Activated CD4-positive, alpha-beta T cell treated with anti-CD3 and anti-CD28 coated beads for 24 hours (primary cell): ENCODE data around the gene WFDC5.
"Not testable (repeated sequence)": the region's sequence is repeated elsewhere in the genome, so short reads cannot be mapped to it uniquely, and the experiment has no call there.

Source experiments
- DNase-seq, 2 donors: peaks; one replicate each; pipeline ENCODE4 v3.0.0-alpha.2; 2020; ENCODE audit warnings: low read depth in 2 of 2

Gene WFDC5

GRCh38 chr20:45088247-45088646 lies 26.7 kb downstream of the WFDC5 start:
- no peak for DNase-seq

- no peak for DNase-seq
Observed at GRCh38 chr20:45087814-45088213, 27.2 kb downstream of the WFDC5 start.

- no peak for DNase-seq
Observed at GRCh38 chr20:45087097-45087790, 27.7 kb downstream of the WFDC5 start.

GRCh38 chr20:45085867-45086266 lies 29.1 kb downstream of the WFDC5 start:
- DNase-seq = no peak

- no peak for DNase-seq
Observed at GRCh38 chr20:45085289-45085688, 29.7 kb downstream of the WFDC5 start.

GRCh38 chr20:45083127-45083526 lies 31.8 kb downstream of the WFDC5 start:
- DNase-seq = no peak

- DNase-seq = no peak
Observed at GRCh38 chr20:45082468-45082867, 32.5 kb downstream of the WFDC5 start.

GRCh38 chr20:45080867-45081624 lies 33.9 kb downstream of the WFDC5 start:
- DNase-seq = no peak

GRCh38 chr20:45077559-45077958 lies 37.4 kb downstream of the WFDC5 start:
- DNase-seq = no peak

- DNase-seq = no peak
Observed at GRCh38 chr20:45073221-45073620, 41.8 kb downstream of the WFDC5 start.

GRCh38 chr20:45072066-45072465 lies 42.9 kb downstream of the WFDC5 start:
- DNase-seq = no peak

- no peak for DNase-seq
Observed at GRCh38 chr20:45070932-45071632, 43.9 kb downstream of the WFDC5 start.

- DNase-seq = no peak
Observed at GRCh38 chr20:45069261-45069660, 45.7 kb downstream of the WFDC5 start.

- DNase-seq = no peak
Observed at GRCh38 chr20:45067558-45067957, 47.4 kb downstream of the WFDC5 start.

- no peak for DNase-seq
Observed at GRCh38 chr20:45067087-45067486, 47.9 kb downstream of the WFDC5 start.

- no peak for DNase-seq
Observed at GRCh38 chr20:45066372-45066771, 48.6 kb downstream of the WFDC5 start.

- no peak for DNase-seq
Observed at GRCh38 chr20:45064812-45065211, 50.2 kb downstream of the WFDC5 start.

- DNase-seq = not testable (repeated sequence)
Observed at GRCh38 chr20:45063107-45063506, 51.9 kb downstream of the WFDC5 start.

- DNase-seq = no peak
Observed at GRCh38 chr20:45061244-45061643, 53.7 kb downstream of the WFDC5 start.

- DNase-seq = no peak
Observed at GRCh38 chr20:45060294-45060693, 54.7 kb downstream of the WFDC5 start.
